Nephron progenitor cell (in vitro differentiated cells): ENCODE measurements around the gene SOHLH1.
"Not testable (repeated sequence)": the region's sequence is repeated elsewhere in the genome, so short reads cannot be mapped to it uniquely, and the experiment has no call there.

Experiments
- DNase-seq: peaks from one replicate; pipeline ENCODE4 v3.0.0; 2021
- H3K27ac Mint-ChIP-seq: 2 replicates; pipeline ENCODE4 v1.8.0; 2021; ENCODE audit warnings: mild to moderate bottlenecking, moderate library complexity, mixed read lengths
- H3K27me3 Mint-ChIP-seq: 2 replicates; pipeline ENCODE4 v1.8.0; 2021; ENCODE audit warnings: mild to moderate bottlenecking, low read depth, mixed read lengths; ENCODE audit not compliant: poor library complexity
- H3K36me3 Mint-ChIP-seq: 2 replicates; pipeline ENCODE4 v1.8.0; 2021; ENCODE audit warnings: low read depth, mixed read lengths
- H3K4me1 Mint-ChIP-seq: 2 replicates; pipeline ENCODE4 v1.8.0; 2021; ENCODE audit warnings: mixed read lengths
- H3K4me3 Mint-ChIP-seq: 2 replicates; pipeline ENCODE4 v1.8.0; 2021; ENCODE audit warnings: mild to moderate bottlenecking, moderate library complexity, mixed read lengths
- H3K9me3 Mint-ChIP-seq: 2 replicates; pipeline ENCODE4 v1.8.0; 2021; ENCODE audit warnings: mild to moderate bottlenecking, moderate library complexity, mixed read lengths
- CTCF ChIP-seq: fragments of 200-600 bp; sonication (generic); IDR thresholded peaks from 2 replicates; pipeline ENCODE4 v1.5.0; 2021; ENCODE audit warnings: antibody characterized with exemption

Gene SOHLH1

GRCh38 chr9:135670721-135671590 lies 28.3 kb downstream of the SOHLH1 start:
- no peak overlapping the region for H3K4me3 Mint-ChIP-seq
- H3K36me3 Mint-ChIP-seq = no peaks in the 10 kb centered on the region

GRCh38 chr9:135669616-135670285 lies 29.5 kb downstream of the SOHLH1 start:
- DNase-seq = no peak
- H3K4me3 Mint-ChIP-seq = no peak overlapping the region
- H3K27ac Mint-ChIP-seq = no peak overlapping the region
- no peaks in the 10 kb centered on the region for H3K36me3 Mint-ChIP-seq
- H3K27me3 Mint-ChIP-seq = peaks cover 9% of the 10 kb centered on the region
- H3K9me3 Mint-ChIP-seq = peaks cover 17% of the 10 kb centered on the region
- no peak for TF ChIP-seq CTCF
- peaks cover 17% of the 10 kb centered on the region for H3K4me1 Mint-ChIP-seq

More at GRCh38 chr9:135670721-135671590, 28.3 kb downstream of the SOHLH1 start:
- Mint-ChIP-seq H3K27ac (no peak overlapping the region), H3K27me3 (peaks cover 8% of the 10 kb centered on the region), H3K4me1 (peaks cover 13% of the 10 kb centered on the region), H3K9me3 (peaks cover 17% of the 10 kb centered on the region)
- no peak for TF ChIP-seq CTCF
- no peak for DNase-seq

- H3K27me3 Mint-ChIP-seq, H3K36me3 Mint-ChIP-seq, DNase-seq, H3K4me3 Mint-ChIP-seq, H3K27ac Mint-ChIP-seq: not testable (repeated sequence)
- Mint-ChIP-seq H3K4me1 (peaks cover 23% of the 10 kb centered on the region), H3K9me3 (peaks cover 17% of the 10 kb centered on the region)
Measured at GRCh38 chr9:135669018-135669417, 30.3 kb downstream of the SOHLH1 start.

- H3K9me3 Mint-ChIP-seq = peaks cover 17% of the 10 kb centered on the region
- H3K27me3 Mint-ChIP-seq = peaks cover 5% of the 10 kb centered on the region
- TF ChIP-seq CTCF = no peak
- peaks cover 33% of the 10 kb centered on the region for H3K4me1 Mint-ChIP-seq
- H3K4me3 Mint-ChIP-seq = no peak overlapping the region
- H3K27ac Mint-ChIP-seq = no peak overlapping the region
- no peak for DNase-seq
- no peaks in the 10 kb centered on the region for H3K36me3 Mint-ChIP-seq
Measured at GRCh38 chr9:135667463-135668001, 31.7 kb downstream of the SOHLH1 start.

GRCh38 chr9:135666534-135667462 lies 32.5 kb downstream of the SOHLH1 start:
- Mint-ChIP-seq H3K27me3 (peaks cover 5% of the 10 kb centered on the region), H3K27ac (no peak overlapping the region), H3K4me1 (peaks cover 35% of the 10 kb centered on the region), H3K4me3 (no peak overlapping the region), H3K9me3 (peaks cover 14% of the 10 kb centered on the region), H3K36me3 (no peaks in the 10 kb centered on the region)
- DNase-seq = no peak
- TF ChIP-seq CTCF = no peak
